ENCODE measurements around the gene NGEF.

- TF ChIP-seq CTCF (IDR thresholded peaks at IDR 0.05; ENCODE audit: low read length) (no peak), EZH2 (IDR thresholded peaks at IDR 0.05; ENCODE audit: borderline replicate concordance, low read length) (no peak)
These were observed 64.0 kb downstream of the NGEF start for GRCh38 chr2:232949016-232949415.

Measured in OCI-LY1 (cell line).